ENCODE measurements around the gene GPATCH8.

Gene GPATCH8

DNA sequence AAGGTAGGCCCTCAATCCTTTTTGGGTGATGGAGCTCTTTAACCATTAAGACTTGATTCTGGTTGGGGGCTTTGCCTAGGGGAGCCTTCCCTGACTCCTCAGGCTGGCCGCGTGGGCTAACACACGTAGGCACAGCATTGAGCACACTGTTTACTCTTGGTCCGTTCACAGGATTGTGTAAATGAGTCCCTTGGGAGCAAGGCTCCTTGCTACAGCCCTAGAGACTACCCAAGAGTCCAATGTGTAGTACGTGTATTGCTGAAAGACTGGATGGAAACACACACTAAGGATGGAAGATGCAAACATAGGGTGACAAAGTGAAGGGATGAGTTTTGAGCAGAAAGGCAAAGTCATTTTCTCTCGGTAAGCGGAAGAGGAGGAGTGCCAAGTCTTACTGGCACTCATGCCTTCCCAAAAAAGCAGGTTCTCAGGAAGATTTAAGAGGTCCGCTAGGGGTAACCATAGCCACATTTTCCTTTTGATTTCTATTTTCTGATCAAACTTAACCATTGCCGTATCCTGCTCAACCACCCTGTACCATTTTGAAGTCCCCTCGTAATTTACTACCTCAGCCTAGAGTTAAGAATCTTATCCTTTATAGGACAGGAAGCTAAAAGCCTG, 112.8 kb downstream of the GPATCH8 start:
- no peak overlapping the region for H3K4me3 ChIP-seq (ENCODE audit: low read depth, low read length)
- TF ChIP-seq, protein P1, sequence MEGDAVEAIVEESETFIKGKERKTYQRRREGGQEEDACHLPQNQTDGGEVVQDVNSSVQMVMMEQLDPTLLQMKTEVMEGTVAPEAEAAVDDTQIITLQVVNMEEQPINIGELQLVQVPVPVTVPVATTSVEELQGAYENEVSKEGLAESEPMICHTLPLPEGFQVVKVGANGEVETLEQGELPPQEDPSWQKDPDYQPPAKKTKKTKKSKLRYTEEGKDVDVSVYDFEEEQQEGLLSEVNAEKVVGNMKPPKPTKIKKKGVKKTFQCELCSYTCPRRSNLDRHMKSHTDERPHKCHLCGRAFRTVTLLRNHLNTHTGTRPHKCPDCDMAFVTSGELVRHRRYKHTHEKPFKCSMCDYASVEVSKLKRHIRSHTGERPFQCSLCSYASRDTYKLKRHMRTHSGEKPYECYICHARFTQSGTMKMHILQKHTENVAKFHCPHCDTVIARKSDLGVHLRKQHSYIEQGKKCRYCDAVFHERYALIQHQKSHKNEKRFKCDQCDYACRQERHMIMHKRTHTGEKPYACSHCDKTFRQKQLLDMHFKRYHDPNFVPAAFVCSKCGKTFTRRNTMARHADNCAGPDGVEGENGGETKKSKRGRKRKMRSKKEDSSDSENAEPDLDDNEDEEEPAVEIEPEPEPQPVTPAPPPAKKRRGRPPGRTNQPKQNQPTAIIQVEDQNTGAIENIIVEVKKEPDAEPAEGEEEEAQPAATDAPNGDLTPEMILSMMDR (IDR thresholded peaks at IDR 0.05; ENCODE audit: low read depth, low read length, missing control alignments) = no peak
- DNase-seq (ENCODE audit: low read depth) = no peak
- in situ Hi-C loops (cut with HindIII; ENCODE audit: low sequenced_read_pairs) = loop anchor here (5.0 kb wide), 2 partner anchors 47 to 82 kb away; no protein-coding TSS in a partner anchor

DNA sequence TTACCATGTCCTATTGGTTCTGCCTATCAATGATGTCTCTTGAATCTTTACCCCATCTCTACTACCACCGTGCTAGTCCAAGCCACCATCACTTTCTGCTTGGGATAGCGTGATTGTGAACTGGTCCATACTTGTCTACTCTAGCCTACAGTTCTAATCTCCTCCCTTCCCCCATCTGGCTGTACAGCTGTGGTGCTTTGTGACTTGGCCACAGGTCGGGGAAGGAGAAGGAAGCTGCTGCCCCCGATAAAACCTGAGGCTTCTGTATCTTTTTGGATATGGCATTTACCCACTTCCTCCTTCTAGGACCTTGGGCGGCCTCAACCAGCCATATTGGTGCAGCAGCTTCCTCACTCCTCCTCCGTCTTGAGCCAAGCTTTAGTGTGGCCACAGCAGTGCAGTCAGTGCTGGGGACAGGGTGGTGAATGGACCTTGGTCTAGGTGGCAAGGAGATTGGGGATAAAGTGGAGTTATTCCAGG, 113.4 kb downstream of the GPATCH8 start:
- DNase-seq (ENCODE audit: low read depth) = no peak
- H3K4me3 ChIP-seq (ENCODE audit: low read depth, low read length) = no peak overlapping the region
- TF ChIP-seq, protein P1 (IDR thresholded peaks at IDR 0.05; ENCODE audit: low read depth, low read length, missing control alignments) = no peak
- in situ Hi-C loops (cut with HindIII; ENCODE audit: low sequenced_read_pairs) = loop anchor here (5.0 kb wide), 2 partner anchors 48 to 83 kb away; no protein-coding TSS in a partner anchor

DNA sequence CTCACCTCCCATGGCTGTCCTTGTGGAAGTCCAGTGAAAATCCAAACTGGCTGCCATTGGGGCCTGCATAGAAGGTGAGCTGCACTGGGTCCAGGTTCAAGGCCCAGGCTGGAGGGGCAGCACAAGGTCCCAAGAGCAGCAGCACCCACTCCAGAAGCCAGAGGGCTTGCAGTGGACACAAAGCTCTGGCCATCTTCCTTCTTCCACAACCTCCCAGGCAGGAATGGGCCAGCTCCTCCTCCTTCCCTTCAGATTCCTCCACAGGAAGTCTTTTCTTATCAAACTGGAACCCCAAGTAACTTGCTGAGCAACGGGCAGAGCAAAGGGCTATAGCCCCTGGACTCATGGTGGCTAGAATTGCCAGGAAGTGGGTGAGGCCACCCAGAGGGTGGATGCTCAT, 113.9 kb downstream of the GPATCH8 start, which contains the start of gene ITGA2B:
TSS of gene ITGA2B (minus strand) at position 369 of the 400 bp plus-strand sequence. CDS start at position 193, 176 bp downstream.
- H3K4me3 ChIP-seq (ENCODE audit: low read depth, low read length) = no peak within 1 kb of the TSS
- DNase-seq (ENCODE audit: low read depth) = no peak

DNA sequence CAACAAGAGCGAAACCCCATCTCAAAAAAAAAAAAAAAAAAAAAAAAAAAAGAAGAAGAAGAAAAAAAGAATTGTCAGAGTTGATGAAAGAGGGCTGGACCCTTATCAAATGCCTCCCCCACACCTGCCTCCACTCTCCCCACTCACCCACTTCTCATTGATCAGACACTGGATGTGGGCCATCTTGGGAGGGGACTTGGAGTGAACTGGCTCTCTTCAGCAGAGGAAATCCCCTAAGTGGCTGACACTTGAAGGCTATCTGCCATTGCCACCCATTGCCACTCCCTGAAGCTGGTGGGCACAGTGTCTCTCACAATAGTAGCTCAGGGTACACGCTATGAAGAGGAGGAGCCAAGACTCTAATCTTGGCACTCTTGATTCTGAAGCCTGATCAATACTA, 115.4 kb downstream of the GPATCH8 start:
- no peak for DNase-seq (ENCODE audit: low read depth)
- in situ Hi-C loops (cut with HindIII; ENCODE audit: low sequenced_read_pairs) = no loop called here
- H3K4me3 ChIP-seq (ENCODE audit: low read depth, low read length) = no peak overlapping the region
- TF ChIP-seq, protein P1 (IDR thresholded peaks at IDR 0.05; ENCODE audit: low read depth, low read length, missing control alignments) = no peak

More for the DNA sequence above, 113.9 kb downstream of the GPATCH8 start, which contains the start of gene ITGA2B:
- in situ Hi-C loops (cut with HindIII; ENCODE audit: low sequenced_read_pairs) = no loop called here
- TF ChIP-seq, protein P1 (IDR thresholded peaks at IDR 0.05; ENCODE audit: low read depth, low read length, missing control alignments) = no peak

DNA sequence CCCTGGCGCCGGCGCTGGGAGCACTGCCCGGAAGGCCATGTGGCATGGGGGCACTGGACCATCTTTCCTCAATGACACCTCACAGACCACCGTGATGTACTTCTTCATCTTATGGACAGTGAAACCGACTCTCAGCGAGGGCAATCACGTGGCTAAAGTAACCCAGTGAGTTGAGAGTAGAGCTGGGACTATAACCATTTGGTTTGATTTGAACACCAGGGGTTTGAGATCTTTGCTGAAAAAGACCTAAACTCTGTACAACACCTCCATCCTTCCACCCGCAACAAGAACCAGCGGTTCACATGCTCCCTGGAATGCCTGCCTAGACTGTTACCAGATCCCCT, 117.1 kb downstream of the GPATCH8 start:
- peak overlapping the region; percentile 50 for H3K4me3 ChIP-seq (ENCODE audit: low read depth, low read length)
- in situ Hi-C loops (cut with HindIII; ENCODE audit: low sequenced_read_pairs) = no loop called here
- TF ChIP-seq, protein P1 (IDR thresholded peaks at IDR 0.05; ENCODE audit: low read depth, low read length, missing control alignments) = no peak
- no peak for DNase-seq (ENCODE audit: low read depth)

DNA sequence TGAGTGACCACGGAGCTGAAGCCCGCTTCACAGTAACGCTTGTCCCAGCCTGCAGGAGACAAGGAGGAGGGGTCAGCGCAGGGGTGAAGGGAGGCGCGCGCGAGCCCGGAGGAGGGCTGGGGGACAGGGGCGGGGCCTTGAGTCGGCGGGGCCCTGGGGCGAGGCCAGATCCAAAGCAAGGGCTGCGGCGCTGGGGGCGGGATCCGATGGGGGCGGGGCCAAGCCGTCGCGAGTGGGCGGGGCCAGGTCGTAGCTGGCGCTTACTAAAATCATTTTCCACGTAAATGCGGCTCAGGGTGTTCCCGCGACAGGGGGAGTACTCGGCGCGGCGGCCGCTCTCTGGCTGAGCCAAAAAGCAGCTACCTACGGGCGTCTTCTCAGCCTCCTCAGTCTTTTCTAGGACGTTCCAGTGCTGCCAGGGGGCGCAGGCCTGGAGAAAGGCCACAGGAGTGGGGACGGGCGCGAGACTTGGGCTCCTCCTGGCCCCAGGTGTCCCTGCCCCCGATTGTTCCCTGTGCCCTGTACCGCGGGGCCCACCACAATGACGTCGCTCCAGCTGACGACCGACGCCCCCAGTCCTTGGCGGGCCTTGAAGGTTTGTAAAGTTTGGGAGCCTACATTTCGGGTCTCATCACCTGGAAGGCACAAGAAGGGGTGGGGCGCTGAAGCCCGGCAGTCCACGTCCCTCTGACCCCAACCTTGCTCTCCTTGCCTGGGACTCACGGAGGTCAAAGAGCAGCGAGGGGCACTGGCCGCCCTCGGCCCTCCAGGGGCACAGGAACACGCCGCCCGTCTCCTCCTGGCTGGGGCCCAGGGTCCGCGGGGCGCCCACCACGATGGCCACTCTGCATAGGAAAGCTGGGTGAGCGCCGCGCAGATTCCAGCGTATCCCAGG, 117.7 kb downstream of the GPATCH8 start:
- TF ChIP-seq, protein P1 (IDR thresholded peaks at IDR 0.05; ENCODE audit: low read depth, low read length, missing control alignments) = peak; percentile 22
- in situ Hi-C loops (cut with HindIII; ENCODE audit: low sequenced_read_pairs) = no loop called here
- peak overlapping the region; percentile 50 for H3K4me3 ChIP-seq (ENCODE audit: low read depth, low read length)
- peak; percentile 5 for DNase-seq (ENCODE audit: low read depth)
